SK-N-SH (cell line): ENCODE data around the gene ENTPD7. TPM values are rescaled to one million over a fixed set of nuclear protein-coding genes. Genes with fewer than 3 reads are reported as not detected.

Experiments
- CTCF ChIA-PET: fragments of 300-600, 350-600 bp; formaldehyde crosslinking; extraction: SDS; loops from one replicate; lab custom pipeline; 2021; lab: Yijun Ruan, JAX
- POLR2A ChIA-PET: fragments of 350-600 bp; sonication (Branson Sonifier 250); formaldehyde crosslinking; extraction: SDS; loops from one replicate; lab custom pipeline; 2020; ENCODE audit warnings: antibody characterized with exemption, inconsistent platforms; lab: Yijun Ruan, JAX
- DNase-seq: peaks from one replicate; pipeline ENCODE4 v3.0.0; 2012
- H2AFZ ChIP-seq: fragments of 200-600 bp; sonication (generic); 2 replicates; pipeline ENCODE4 v1.8.1; 2016; ENCODE audit warnings: antibody characterized with exemption, mild to moderate bottlenecking, low read depth
- H3F3A ChIP-seq: fragments of 200-600 bp; sonication (generic); replicated peaks from 2 replicates; pipeline ENCODE3; 2016; ENCODE audit warnings: antibody characterized with exemption, mild to moderate bottlenecking; ENCODE audit not compliant: insufficient read depth
- H3K27ac ChIP-seq, 2 experiments: fragments of 200-500 bp in 1 of 2; fragments of 200-600 bp in 1 of 2; sonication (Bioruptor generic) in 1 of 2; sonication (generic), shearing (Covaris generic) in 1 of 2; 2 replicates each; pipeline versions ENCODE4 v1.5.1 to v1.6.1; 2014 to 2016; ENCODE audit warnings: low read depth in 2 of 2, inconsistent platforms in 1 of 2, low read length in 1 of 2, mild to moderate bottlenecking in 1 of 2, mixed read lengths in 1 of 2
- H3K27me3 ChIP-seq: fragments of 200-600 bp; sonication (generic), shearing (Covaris generic); 2 replicates; pipeline ENCODE4 v1.6.1; 2016; ENCODE audit warnings: mixed run types; ENCODE audit not compliant: insufficient read depth
- H3K36me3 ChIP-seq, 2 experiments: fragments of 200-500 bp in 1 of 2; fragments of 200-600 bp in 1 of 2; sonication (Bioruptor generic) in 1 of 2; sonication (generic) in 1 of 2; replicated peaks in 1 of 2; 2 replicates each; pipeline versions ENCODE3 to v1.5.1; 2014 to 2016; ENCODE audit warnings: low read length in 1 of 2, mild to moderate bottlenecking in 1 of 2; ENCODE audit not compliant: insufficient read depth in 2 of 2, control insufficient read depth in 1 of 2
- H3K4me1 ChIP-seq, 2 experiments: fragments of 200-500 bp in 1 of 2; fragments of 200-600 bp in 1 of 2; sonication (Bioruptor generic) in 1 of 2; sonication (generic), shearing (Covaris generic) in 1 of 2; 2 replicates each; pipeline versions ENCODE4 v1.5.1 to v1.6.1; 2014 to 2016; ENCODE audit warnings: low read depth in 1 of 2, low read length in 1 of 2, mixed run types in 1 of 2; ENCODE audit not compliant: insufficient read depth in 2 of 2, control insufficient read depth in 1 of 2
- H3K4me2 ChIP-seq: fragments of 200-600 bp; sonication (generic), shearing (Covaris generic); 2 replicates; pipeline ENCODE4 v1.6.1; 2017; ENCODE audit warnings: mixed run types
- H3K4me3 ChIP-seq, 2 experiments: fragments of 200-500 bp in 1 of 2; fragments of 200-600 bp in 1 of 2; sonication (Bioruptor generic) in 1 of 2; sonication (generic), shearing (Covaris generic) in 1 of 2; 2 replicates each; pipeline versions ENCODE4 v1.5.1 to v1.8.1; 2014 to 2016; ENCODE audit warnings: low read depth in 2 of 2, inconsistent platforms in 1 of 2, low read length in 1 of 2, mild to moderate bottlenecking in 1 of 2, mixed read lengths in 1 of 2, moderate library complexity in 1 of 2
- H3K79me2 ChIP-seq: fragments of 200-600 bp; sonication (generic); 2 replicates; pipeline ENCODE4 v1.8.1; 2017; ENCODE audit warnings: mild to moderate bottlenecking; ENCODE audit not compliant: insufficient read depth
- H3K9ac ChIP-seq: fragments of 200-600 bp; sonication (generic); 2 replicates; pipeline ENCODE4 v1.6.1; 2017; ENCODE audit warnings: mixed run types
- H3K9me2 ChIP-seq: fragments of 200-600 bp; sonication (generic); 2 replicates; pipeline ENCODE4 v1.6.1; 2017; ENCODE audit warnings: mixed run types
- H3K9me3 ChIP-seq: fragments of 200-600 bp; sonication (generic); 2 replicates; pipeline ENCODE4 v1.6.1; 2017; ENCODE audit warnings: mixed run types, mild to moderate bottlenecking, moderate library complexity
- H4K20me1 ChIP-seq: fragments of 200-600 bp; sonication (generic); 2 replicates; pipeline ENCODE4 v1.6.1; 2017; ENCODE audit warnings: mild to moderate bottlenecking, mixed run types; ENCODE audit not compliant: insufficient read depth
- CHD2 ChIP-seq: fragments of 150-350 bp; IDR thresholded peaks from 2 replicates; pipeline ENCODE4 v1.6.1; 2018; ENCODE audit warnings: low read length; ENCODE audit not compliant: partially characterized antibody
- ELF1 ChIP-seq: IDR thresholded peaks from 2 replicates; pipeline ENCODE4 v1.4.0; 2012
- FOXJ3 ChIP-seq: sonication (generic); formaldehyde crosslinking; IDR thresholded peaks from 2 replicates; pipeline ENCODE4 v1.5.1; 2020; ENCODE audit warnings: mild to moderate bottlenecking, missing genetic modification reagents
- FOXM1 ChIP-seq: IDR thresholded peaks from 2 replicates; pipeline ENCODE4 v1.4.0; 2012; ENCODE audit warnings: low read depth, mild to moderate bottlenecking
- GATA2 ChIP-seq: sonication (generic); formaldehyde crosslinking; IDR thresholded peaks from 2 replicates; pipeline ENCODE4 v1.5.0; 2020; ENCODE audit warnings: mild to moderate bottlenecking, missing genetic modification reagents
- MXI1 ChIP-seq: IDR thresholded peaks from 2 replicates; pipeline ENCODE4 v1.6.1; 2012; ENCODE audit warnings: mild to moderate bottlenecking, low read depth, low read length, improper control_type of control experiment
- NRF1 ChIP-seq: IDR thresholded peaks from 2 replicates; pipeline ENCODE4 v1.6.1; 2012; ENCODE audit warnings: low read depth, mild to moderate bottlenecking, low read length
- RFX5 ChIP-seq: IDR thresholded peaks from 2 replicates; pipeline ENCODE4 v1.6.1; 2012; ENCODE audit warnings: mild to moderate bottlenecking, improper control_type of control experiment, low read length
- TCF12 ChIP-seq: IDR thresholded peaks from 2 replicates; pipeline ENCODE4 v1.4.0; 2012
- YY1 ChIP-seq: IDR thresholded peaks from 2 replicates; pipeline ENCODE4 v1.4.0; 2012; ENCODE audit warnings: low read depth, mild to moderate bottlenecking
- WGBS: methylation state at CpG from one replicate; pipeline ENCODE4 v1.1.6; 2017; ENCODE audit warnings: low lambda C conversion rate; 5-methylcytosine and 5-hydroxymethylcytosine counted together
- polyA plus RNA-seq, 3 experiments: library from polyadenylated mRNA; depleted of rRNA; stranded (reverse); fragments of >200 nt; gene quantifications; 2 replicates each; pipeline ENCODE4 v1.2.3, GENCODE V29; 2012
- TF ChIP-seq, protein P1 (sequence below): IDR thresholded peaks from 2 replicates; pipeline ENCODE4; 2012
- TF ChIP-seq, protein P2 (sequence below): IDR thresholded peaks from 2 replicates; pipeline ENCODE4 v1.6.1; 2012; ENCODE audit warnings: mild to moderate bottlenecking, low read depth, low read length, moderate library complexity
- TF ChIP-seq, protein P3 (sequence below): IDR thresholded peaks from 2 replicates; pipeline ENCODE4 v1.4.0; 2012; ENCODE audit warnings: low read depth, borderline replicate concordance
- TF ChIP-seq, protein P4 (sequence below): fragments of 200-600 bp; sonication (generic); IDR thresholded peaks from 2 replicates; pipeline ENCODE4 v1.6.1; 2017; ENCODE audit warnings: antibody characterized with exemption, mild to moderate bottlenecking, moderate library complexity

Gene ENTPD7
- polyA plus RNA-seq, 1 of the 3 experiments (the other 2 are of a cell fraction): 3.9 TPM

DNA sequence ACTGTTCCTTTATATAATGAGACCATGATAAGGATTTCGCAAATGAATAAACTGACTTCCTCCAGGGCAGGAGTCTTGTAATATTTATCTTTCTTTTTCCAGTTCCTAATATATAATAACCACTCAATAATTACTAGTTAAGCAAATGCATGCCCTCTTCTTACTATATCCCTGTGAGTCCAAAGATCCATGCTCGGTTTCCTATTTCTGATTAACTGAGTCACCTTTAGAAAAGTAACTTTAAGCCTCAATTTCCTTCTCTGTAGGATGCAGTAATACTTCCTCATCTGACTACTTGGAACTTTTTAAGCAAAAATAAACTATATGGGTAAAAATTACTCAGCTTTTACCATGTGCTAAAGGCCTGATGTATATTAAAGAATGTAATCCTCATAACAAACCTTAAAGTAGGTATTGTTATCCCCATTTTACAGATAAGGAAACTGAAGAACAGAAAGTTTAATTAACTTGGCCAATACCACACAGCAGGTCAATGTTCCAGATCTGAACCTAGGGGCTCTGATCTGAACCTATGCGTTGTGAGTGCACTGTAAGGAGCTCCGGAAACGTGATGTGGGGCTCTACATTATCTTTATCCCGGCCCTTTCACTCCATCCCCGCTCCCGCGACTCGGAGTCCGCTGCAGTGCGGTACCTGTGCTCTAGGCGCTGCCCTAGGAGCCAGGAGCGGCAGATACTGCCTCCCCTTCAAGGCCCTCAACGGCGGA, 72.2 kb downstream of the ENTPD7 start:
- Histone ChIP-seq H4K20me1 (no peaks in the 10 kb centered on the region), H3K9me2 (no peaks in the 10 kb centered on the region), H3K27ac (peak overlapping the region; percentile 84 to 91), H3K27me3 (no peaks in the 10 kb centered on the region), H3F3A (peaks cover 9% of the 10 kb centered on the region), H2AFZ (peak overlapping the region; percentile 60), H3K4me3 (peak overlapping the region; percentile 89 to 91), H3K4me2 (peak overlapping the region; percentile 83), H3K9ac (peak overlapping the region; percentile 82), H3K79me2 (peaks cover 52% of the 10 kb centered on the region), H3K4me1 (peaks cover 0 to 9% of the 10 kb centered on the region in 2 experiments; a peak in 3 of 4 replicates), H3K9me3 (no peaks in the 10 kb centered on the region), H3K36me3 (peaks cover 26 to 30% of the 10 kb centered on the region in 2 experiments)
- no peak for TF ChIP-seq CHD2
- no peak for TF ChIP-seq TCF12
- TF ChIP-seq, protein P1, sequence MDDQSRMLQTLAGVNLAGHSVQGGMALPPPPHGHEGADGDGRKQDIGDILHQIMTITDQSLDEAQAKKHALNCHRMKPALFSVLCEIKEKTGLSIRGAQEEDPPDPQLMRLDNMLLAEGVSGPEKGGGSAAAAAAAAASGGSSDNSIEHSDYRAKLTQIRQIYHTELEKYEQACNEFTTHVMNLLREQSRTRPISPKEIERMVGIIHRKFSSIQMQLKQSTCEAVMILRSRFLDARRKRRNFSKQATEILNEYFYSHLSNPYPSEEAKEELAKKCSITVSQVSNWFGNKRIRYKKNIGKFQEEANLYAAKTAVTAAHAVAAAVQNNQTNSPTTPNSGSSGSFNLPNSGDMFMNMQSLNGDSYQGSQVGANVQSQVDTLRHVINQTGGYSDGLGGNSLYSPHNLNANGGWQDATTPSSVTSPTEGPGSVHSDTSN: no peak
- TF ChIP-seq, protein P2, sequence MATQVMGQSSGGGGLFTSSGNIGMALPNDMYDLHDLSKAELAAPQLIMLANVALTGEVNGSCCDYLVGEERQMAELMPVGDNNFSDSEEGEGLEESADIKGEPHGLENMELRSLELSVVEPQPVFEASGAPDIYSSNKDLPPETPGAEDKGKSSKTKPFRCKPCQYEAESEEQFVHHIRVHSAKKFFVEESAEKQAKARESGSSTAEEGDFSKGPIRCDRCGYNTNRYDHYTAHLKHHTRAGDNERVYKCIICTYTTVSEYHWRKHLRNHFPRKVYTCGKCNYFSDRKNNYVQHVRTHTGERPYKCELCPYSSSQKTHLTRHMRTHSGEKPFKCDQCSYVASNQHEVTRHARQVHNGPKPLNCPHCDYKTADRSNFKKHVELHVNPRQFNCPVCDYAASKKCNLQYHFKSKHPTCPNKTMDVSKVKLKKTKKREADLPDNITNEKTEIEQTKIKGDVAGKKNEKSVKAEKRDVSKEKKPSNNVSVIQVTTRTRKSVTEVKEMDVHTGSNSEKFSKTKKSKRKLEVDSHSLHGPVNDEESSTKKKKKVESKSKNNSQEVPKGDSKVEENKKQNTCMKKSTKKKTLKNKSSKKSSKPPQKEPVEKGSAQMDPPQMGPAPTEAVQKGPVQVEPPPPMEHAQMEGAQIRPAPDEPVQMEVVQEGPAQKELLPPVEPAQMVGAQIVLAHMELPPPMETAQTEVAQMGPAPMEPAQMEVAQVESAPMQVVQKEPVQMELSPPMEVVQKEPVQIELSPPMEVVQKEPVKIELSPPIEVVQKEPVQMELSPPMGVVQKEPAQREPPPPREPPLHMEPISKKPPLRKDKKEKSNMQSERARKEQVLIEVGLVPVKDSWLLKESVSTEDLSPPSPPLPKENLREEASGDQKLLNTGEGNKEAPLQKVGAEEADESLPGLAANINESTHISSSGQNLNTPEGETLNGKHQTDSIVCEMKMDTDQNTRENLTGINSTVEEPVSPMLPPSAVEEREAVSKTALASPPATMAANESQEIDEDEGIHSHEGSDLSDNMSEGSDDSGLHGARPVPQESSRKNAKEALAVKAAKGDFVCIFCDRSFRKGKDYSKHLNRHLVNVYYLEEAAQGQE: peak; percentile 1; the same call in 1 of the 2 replicates
- DNase-seq: no peak
- WGBS: 4% methylated on average over 12 of the region's 16 CpGs
- ChIA-PET CTCF (interaction anchor here (1.8 kb wide), 1 partner anchor 295 kb away, joined by 7 read pairs; no protein-coding TSS in a partner anchor), POLR2A (no interaction called here)

DNA sequence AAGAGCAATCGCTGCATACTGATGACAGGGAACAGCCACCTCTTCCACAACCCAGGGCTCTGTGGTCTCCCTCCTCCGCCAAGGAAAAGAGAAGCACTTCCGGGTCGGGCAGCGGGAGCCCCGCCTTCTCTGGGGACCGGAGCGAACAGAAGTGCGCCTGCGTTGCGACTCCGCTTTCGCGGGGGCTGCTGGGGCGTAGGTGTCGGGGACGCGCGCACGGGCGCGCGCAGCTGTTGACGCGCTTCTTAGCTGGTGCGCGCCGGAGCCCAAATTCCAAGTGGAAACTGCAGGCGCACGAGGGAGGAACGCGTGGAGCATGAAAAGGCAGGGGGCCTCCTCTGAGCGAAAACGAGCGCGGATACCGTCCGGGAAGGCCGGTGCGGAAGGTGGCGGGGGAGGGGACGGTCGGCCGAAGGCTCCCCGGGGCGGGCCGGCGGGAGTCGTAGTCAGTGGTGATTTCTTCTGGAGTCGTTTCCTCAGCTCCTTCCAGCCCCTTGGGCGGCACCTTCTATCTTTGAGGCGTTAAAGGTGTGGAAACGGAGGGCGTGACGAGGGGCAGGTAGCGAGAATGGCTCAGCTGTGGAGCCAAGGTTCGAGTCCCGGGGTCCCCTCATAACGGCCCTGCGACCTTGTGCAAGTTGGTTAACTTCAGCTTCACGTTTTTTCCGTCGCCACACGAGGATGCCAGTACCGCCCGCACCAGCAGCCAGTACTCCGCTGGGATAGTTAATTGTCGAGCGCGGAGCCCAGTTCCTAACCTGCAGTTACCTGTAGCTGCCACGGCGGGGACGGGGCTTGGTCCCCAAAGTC, 72.9 kb downstream of the ENTPD7 start, which contains the start of the genes COX15 and CUTC:
TSS of gene COX15 (minus strand) at position 95 of the 810 bp plus-strand sequence. CDS start at position 17, 78 bp downstream.
TSS of gene CUTC (plus strand) at position 202 of the 810 bp plus-strand sequence. CDS start at position 317, 115 bp downstream.
- Histone ChIP-seq H3K4me2 (peak within 1 kb of the TSS; percentile 83), H3K79me2 (peaks cover 52% of the 10 kb centered on the region), H3K9me2 (no peaks in the 10 kb centered on the region), H3K36me3 (peaks cover 29 to 33% of the 10 kb centered on the region in 2 experiments), H3K9me3 (no peaks in the 10 kb centered on the region), H3F3A (peaks cover 9% of the 10 kb centered on the region), H3K4me1 (peaks cover 0 to 9% of the 10 kb centered on the region in 2 experiments; a peak in 3 of 4 replicates), H3K4me3 (peak within 1 kb of the TSS; percentile 89 to 91), H3K27me3 (no peaks in the 10 kb centered on the region), H3K27ac (peak within 1 kb of the TSS; percentile 84 to 91), H2AFZ (peak within 1 kb of the TSS; percentile 70), H4K20me1 (no peaks in the 10 kb centered on the region), H3K9ac (peak within 1 kb of the TSS; percentile 82)
- ChIA-PET CTCF (interaction anchor here (0.6 to 1.8 kb wide), 4 partner anchors 9 to 296 kb away, joined by 3 to 7 read pairs (median 4); no protein-coding TSS in a partner anchor), POLR2A (interaction anchor here (0.6 to 1.0 kb wide), 4 partner anchors 9 to 302 kb away, joined by 3 to 6 read pairs (median 5); partner anchors contain the start of genes ENTPD7 and GOT1)
- DNase-seq: peak; percentile 96
- under 1% methylated on average over 35 of the region's 73 CpGs for WGBS
- TF ChIP-seq TCF12 (peak; percentile 4; the same call in 1 of the 2 replicates), FOXM1 (no peak), MXI1 (peak; percentile 96), NRF1 (peak; percentile 87), YY1 (peak; percentile 45; the same call in 1 of the 2 replicates), FOXJ3 (CRISPR knock-in tag) (peak; percentile 33; the same call in 1 of the 2 replicates), RFX5 (no peak), GATA2 (no peak), ELF1 (peak; percentile 87)
- TF ChIP-seq, protein P3, sequence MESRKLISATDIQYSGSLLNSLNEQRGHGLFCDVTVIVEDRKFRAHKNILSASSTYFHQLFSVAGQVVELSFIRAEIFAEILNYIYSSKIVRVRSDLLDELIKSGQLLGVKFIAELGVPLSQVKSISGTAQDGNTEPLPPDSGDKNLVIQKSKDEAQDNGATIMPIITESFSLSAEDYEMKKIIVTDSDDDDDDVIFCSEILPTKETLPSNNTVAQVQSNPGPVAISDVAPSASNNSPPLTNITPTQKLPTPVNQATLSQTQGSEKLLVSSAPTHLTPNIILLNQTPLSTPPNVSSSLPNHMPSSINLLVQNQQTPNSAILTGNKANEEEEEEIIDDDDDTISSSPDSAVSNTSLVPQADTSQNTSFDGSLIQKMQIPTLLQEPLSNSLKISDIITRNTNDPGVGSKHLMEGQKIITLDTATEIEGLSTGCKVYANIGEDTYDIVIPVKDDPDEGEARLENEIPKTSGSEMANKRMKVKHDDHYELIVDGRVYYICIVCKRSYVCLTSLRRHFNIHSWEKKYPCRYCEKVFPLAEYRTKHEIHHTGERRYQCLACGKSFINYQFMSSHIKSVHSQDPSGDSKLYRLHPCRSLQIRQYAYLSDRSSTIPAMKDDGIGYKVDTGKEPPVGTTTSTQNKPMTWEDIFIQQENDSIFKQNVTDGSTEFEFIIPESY: no peak
- TF ChIP-seq, protein P4, sequence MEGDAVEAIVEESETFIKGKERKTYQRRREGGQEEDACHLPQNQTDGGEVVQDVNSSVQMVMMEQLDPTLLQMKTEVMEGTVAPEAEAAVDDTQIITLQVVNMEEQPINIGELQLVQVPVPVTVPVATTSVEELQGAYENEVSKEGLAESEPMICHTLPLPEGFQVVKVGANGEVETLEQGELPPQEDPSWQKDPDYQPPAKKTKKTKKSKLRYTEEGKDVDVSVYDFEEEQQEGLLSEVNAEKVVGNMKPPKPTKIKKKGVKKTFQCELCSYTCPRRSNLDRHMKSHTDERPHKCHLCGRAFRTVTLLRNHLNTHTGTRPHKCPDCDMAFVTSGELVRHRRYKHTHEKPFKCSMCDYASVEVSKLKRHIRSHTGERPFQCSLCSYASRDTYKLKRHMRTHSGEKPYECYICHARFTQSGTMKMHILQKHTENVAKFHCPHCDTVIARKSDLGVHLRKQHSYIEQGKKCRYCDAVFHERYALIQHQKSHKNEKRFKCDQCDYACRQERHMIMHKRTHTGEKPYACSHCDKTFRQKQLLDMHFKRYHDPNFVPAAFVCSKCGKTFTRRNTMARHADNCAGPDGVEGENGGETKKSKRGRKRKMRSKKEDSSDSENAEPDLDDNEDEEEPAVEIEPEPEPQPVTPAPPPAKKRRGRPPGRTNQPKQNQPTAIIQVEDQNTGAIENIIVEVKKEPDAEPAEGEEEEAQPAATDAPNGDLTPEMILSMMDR: peak; percentile 51
